Liver (tissue), 3 donors: Measurements from ENCODE around the gene USP46.

Experiments
- CTCF ChIP-seq: fragments of 150-350 bp; IDR thresholded peaks from 2 replicates; pipeline ENCODE4 v1.5.1; 2017; ENCODE audit warnings: improper control_type of control experiment, low read depth, low read length; ENCODE audit not compliant: missing input control
- GABPA ChIP-seq, 2 donors: IDR thresholded peaks in 1 of 2; conservative IDR thresholded peaks in 1 of 2; 2 replicates each; pipeline ENCODE4 v1.6.1; 2016; ENCODE audit warnings: antibody characterized with exemption in 2 of 2, mild to moderate bottlenecking in 1 of 2, moderate library complexity in 1 of 2
- MAX ChIP-seq: IDR thresholded peaks from 2 replicates; pipeline ENCODE4 v1.6.1; 2016; ENCODE audit warnings: antibody characterized with exemption
- REST ChIP-seq: IDR thresholded peaks from 2 replicates; pipeline ENCODE4 v1.6.1; 2016; ENCODE audit warnings: antibody characterized with exemption, mild to moderate bottlenecking
- TAF1 ChIP-seq: conservative IDR thresholded peaks from 2 replicates; pipeline ENCODE4 v1.6.1; 2016; ENCODE audit warnings: antibody characterized with exemption, mild to moderate bottlenecking
- YY1 ChIP-seq: IDR thresholded peaks from 2 replicates; pipeline ENCODE4 v1.6.1; 2016; ENCODE audit warnings: antibody characterized with exemption, mild to moderate bottlenecking
- donor health status: healthy.
- donor health status: healthy.

- no peak for TF ChIP-seq CTCF
- no peak for TF ChIP-seq TAF1
- TF ChIP-seq YY1, result no peak
- TF ChIP-seq REST, result no peak
- no peak for TF ChIP-seq MAX
- no peak for TF ChIP-seq GABPA (IDR thresholded peaks at IDR 0.05 in 1 of 2, conservative IDR thresholded peaks at IDR 0.05 in 1 of 2)
Observed at GRCh38 chr4:52633846-52634245, 25.3 kb downstream of the USP46 start.
